ENCODE measurements around the gene MCM3.

GRCh38 chr6:52288841-52289240, 4.3 kb upstream of the MCM3 start:
- TF ChIP-seq, protein P1, sequence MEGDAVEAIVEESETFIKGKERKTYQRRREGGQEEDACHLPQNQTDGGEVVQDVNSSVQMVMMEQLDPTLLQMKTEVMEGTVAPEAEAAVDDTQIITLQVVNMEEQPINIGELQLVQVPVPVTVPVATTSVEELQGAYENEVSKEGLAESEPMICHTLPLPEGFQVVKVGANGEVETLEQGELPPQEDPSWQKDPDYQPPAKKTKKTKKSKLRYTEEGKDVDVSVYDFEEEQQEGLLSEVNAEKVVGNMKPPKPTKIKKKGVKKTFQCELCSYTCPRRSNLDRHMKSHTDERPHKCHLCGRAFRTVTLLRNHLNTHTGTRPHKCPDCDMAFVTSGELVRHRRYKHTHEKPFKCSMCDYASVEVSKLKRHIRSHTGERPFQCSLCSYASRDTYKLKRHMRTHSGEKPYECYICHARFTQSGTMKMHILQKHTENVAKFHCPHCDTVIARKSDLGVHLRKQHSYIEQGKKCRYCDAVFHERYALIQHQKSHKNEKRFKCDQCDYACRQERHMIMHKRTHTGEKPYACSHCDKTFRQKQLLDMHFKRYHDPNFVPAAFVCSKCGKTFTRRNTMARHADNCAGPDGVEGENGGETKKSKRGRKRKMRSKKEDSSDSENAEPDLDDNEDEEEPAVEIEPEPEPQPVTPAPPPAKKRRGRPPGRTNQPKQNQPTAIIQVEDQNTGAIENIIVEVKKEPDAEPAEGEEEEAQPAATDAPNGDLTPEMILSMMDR (IDR thresholded peaks at IDR 0.05), result no peak
- TF ChIP-seq POLR2A (IDR thresholded peaks at IDR 0.05), result no peak

All from testis (tissue), 2 donors.